SK-N-SH (cell line): ENCODE data around the gene MXI1. TPM values are rescaled to one million over a fixed set of nuclear protein-coding genes. Genes with fewer than 3 reads are reported as not detected.

Experiments used
- CTCF ChIA-PET: fragments of 300-600, 350-600 bp; formaldehyde crosslinking; extraction: SDS; loops from one replicate; lab custom pipeline; 2021; lab: Yijun Ruan, JAX
- POLR2A ChIA-PET: fragments of 350-600 bp; sonication (Branson Sonifier 250); formaldehyde crosslinking; extraction: SDS; loops from one replicate; lab custom pipeline; 2020; ENCODE audit warnings: antibody characterized with exemption, inconsistent platforms; lab: Yijun Ruan, JAX
- DNase-seq: peaks from one replicate; pipeline ENCODE4 v3.0.0; 2012
- H2AFZ ChIP-seq: fragments of 200-600 bp; sonication (generic); 2 replicates; pipeline ENCODE4 v1.8.1; 2016; ENCODE audit warnings: antibody characterized with exemption, mild to moderate bottlenecking, low read depth
- H3F3A ChIP-seq: fragments of 200-600 bp; sonication (generic); replicated peaks from 2 replicates; pipeline ENCODE3; 2016; ENCODE audit warnings: antibody characterized with exemption, mild to moderate bottlenecking; ENCODE audit not compliant: insufficient read depth
- H3K27ac ChIP-seq, 2 experiments: fragments of 200-500 bp in 1 of 2; fragments of 200-600 bp in 1 of 2; sonication (Bioruptor generic) in 1 of 2; sonication (generic), shearing (Covaris generic) in 1 of 2; 2 replicates each; pipeline versions ENCODE4 v1.5.1 to v1.6.1; 2014 to 2016; ENCODE audit warnings: low read depth in 2 of 2, inconsistent platforms in 1 of 2, low read length in 1 of 2, mild to moderate bottlenecking in 1 of 2, mixed read lengths in 1 of 2
- H3K27me3 ChIP-seq: fragments of 200-600 bp; sonication (generic), shearing (Covaris generic); 2 replicates; pipeline ENCODE4 v1.6.1; 2016; ENCODE audit warnings: mixed run types; ENCODE audit not compliant: insufficient read depth
- H3K36me3 ChIP-seq, 2 experiments: fragments of 200-500 bp in 1 of 2; fragments of 200-600 bp in 1 of 2; sonication (Bioruptor generic) in 1 of 2; sonication (generic) in 1 of 2; replicated peaks in 1 of 2; 2 replicates each; pipeline versions ENCODE3 to v1.5.1; 2014 to 2016; ENCODE audit warnings: low read length in 1 of 2, mild to moderate bottlenecking in 1 of 2; ENCODE audit not compliant: insufficient read depth in 2 of 2, control insufficient read depth in 1 of 2
- H3K4me1 ChIP-seq, 2 experiments: fragments of 200-500 bp in 1 of 2; fragments of 200-600 bp in 1 of 2; sonication (Bioruptor generic) in 1 of 2; sonication (generic), shearing (Covaris generic) in 1 of 2; 2 replicates each; pipeline versions ENCODE4 v1.5.1 to v1.6.1; 2014 to 2016; ENCODE audit warnings: low read depth in 1 of 2, low read length in 1 of 2, mixed run types in 1 of 2; ENCODE audit not compliant: insufficient read depth in 2 of 2, control insufficient read depth in 1 of 2
- H3K4me2 ChIP-seq: fragments of 200-600 bp; sonication (generic), shearing (Covaris generic); 2 replicates; pipeline ENCODE4 v1.6.1; 2017; ENCODE audit warnings: mixed run types
- H3K4me3 ChIP-seq, 2 experiments: fragments of 200-500 bp in 1 of 2; fragments of 200-600 bp in 1 of 2; sonication (Bioruptor generic) in 1 of 2; sonication (generic), shearing (Covaris generic) in 1 of 2; 2 replicates each; pipeline versions ENCODE4 v1.5.1 to v1.8.1; 2014 to 2016; ENCODE audit warnings: low read depth in 2 of 2, inconsistent platforms in 1 of 2, low read length in 1 of 2, mild to moderate bottlenecking in 1 of 2, mixed read lengths in 1 of 2, moderate library complexity in 1 of 2
- H3K79me2 ChIP-seq: fragments of 200-600 bp; sonication (generic); 2 replicates; pipeline ENCODE4 v1.8.1; 2017; ENCODE audit warnings: mild to moderate bottlenecking; ENCODE audit not compliant: insufficient read depth
- H3K9ac ChIP-seq: fragments of 200-600 bp; sonication (generic); 2 replicates; pipeline ENCODE4 v1.6.1; 2017; ENCODE audit warnings: mixed run types
- H3K9me2 ChIP-seq: fragments of 200-600 bp; sonication (generic); 2 replicates; pipeline ENCODE4 v1.6.1; 2017; ENCODE audit warnings: mixed run types
- H3K9me3 ChIP-seq: fragments of 200-600 bp; sonication (generic); 2 replicates; pipeline ENCODE4 v1.6.1; 2017; ENCODE audit warnings: mixed run types, mild to moderate bottlenecking, moderate library complexity
- H4K20me1 ChIP-seq: fragments of 200-600 bp; sonication (generic); 2 replicates; pipeline ENCODE4 v1.6.1; 2017; ENCODE audit warnings: mild to moderate bottlenecking, mixed run types; ENCODE audit not compliant: insufficient read depth
- CHD2 ChIP-seq: fragments of 150-350 bp; IDR thresholded peaks from 2 replicates; pipeline ENCODE4 v1.6.1; 2018; ENCODE audit warnings: low read length; ENCODE audit not compliant: partially characterized antibody
- CTCF ChIP-seq: fragments of 200-600 bp; sonication (generic); IDR thresholded peaks from 2 replicates; pipeline ENCODE4 v1.6.1; 2017; ENCODE audit warnings: antibody characterized with exemption, mild to moderate bottlenecking, moderate library complexity
- EZH2phosphoT487 ChIP-seq: fragments of 200-600 bp; sonication (generic); IDR thresholded peaks from 2 replicates; pipeline ENCODE4 v1.6.1; 2017; ENCODE audit warnings: low read depth, mixed run types, mild to moderate bottlenecking, antibody characterized with exemption, moderate library complexity, borderline replicate concordance
- FOXJ3 ChIP-seq: sonication (generic); formaldehyde crosslinking; IDR thresholded peaks from 2 replicates; pipeline ENCODE4 v1.5.1; 2020; ENCODE audit warnings: mild to moderate bottlenecking, missing genetic modification reagents
- GATA2 ChIP-seq: sonication (generic); formaldehyde crosslinking; IDR thresholded peaks from 2 replicates; pipeline ENCODE4 v1.5.0; 2020; ENCODE audit warnings: mild to moderate bottlenecking, missing genetic modification reagents
- JUND ChIP-seq: IDR thresholded peaks from 2 replicates; pipeline ENCODE4 v1.4.0; 2012
- MAX ChIP-seq: IDR thresholded peaks from 2 replicates; pipeline ENCODE4 v1.4.0; 2012; ENCODE audit warnings: low read depth
- NRF1 ChIP-seq: IDR thresholded peaks from 2 replicates; pipeline ENCODE4 v1.6.1; 2012; ENCODE audit warnings: low read depth, mild to moderate bottlenecking, low read length
- RCOR1 ChIP-seq: fragments of 150-350 bp; IDR thresholded peaks from 2 replicates; pipeline ENCODE4 v1.6.1; 2017; ENCODE audit warnings: antibody characterized with exemption, low read length
- SIN3A ChIP-seq: IDR thresholded peaks from 2 replicates; pipeline ENCODE4 v1.6.1; 2012; ENCODE audit warnings: low read depth, mild to moderate bottlenecking, low read length, moderate library complexity, borderline replicate concordance
- WGBS: methylation state at CpG from one replicate; pipeline ENCODE4 v1.1.6; 2017; ENCODE audit warnings: low lambda C conversion rate; 5-methylcytosine and 5-hydroxymethylcytosine counted together
- polyA plus RNA-seq, 3 experiments: library from polyadenylated mRNA; depleted of rRNA; stranded (reverse); fragments of >200 nt; gene quantifications; 2 replicates each; pipeline ENCODE4 v1.2.3, GENCODE V29; 2012
- TF ChIP-seq, protein P1 (sequence below): IDR thresholded peaks from 2 replicates; pipeline ENCODE4; 2012
- TF ChIP-seq, protein P2 (sequence below): fragments of 150-350 bp; IDR thresholded peaks from 2 replicates; pipeline ENCODE4 v1.6.1; 2016; ENCODE audit warnings: mild to moderate bottlenecking, low read depth, low read length

Gene MXI1
- polyA plus RNA-seq, 1 of the 3 experiments (the other 2 are of a cell fraction), result 13.8 TPM

- H4K20me1 ChIP-seq, result no peaks in the 10 kb centered on the region
- TF ChIP-seq, protein P1, sequence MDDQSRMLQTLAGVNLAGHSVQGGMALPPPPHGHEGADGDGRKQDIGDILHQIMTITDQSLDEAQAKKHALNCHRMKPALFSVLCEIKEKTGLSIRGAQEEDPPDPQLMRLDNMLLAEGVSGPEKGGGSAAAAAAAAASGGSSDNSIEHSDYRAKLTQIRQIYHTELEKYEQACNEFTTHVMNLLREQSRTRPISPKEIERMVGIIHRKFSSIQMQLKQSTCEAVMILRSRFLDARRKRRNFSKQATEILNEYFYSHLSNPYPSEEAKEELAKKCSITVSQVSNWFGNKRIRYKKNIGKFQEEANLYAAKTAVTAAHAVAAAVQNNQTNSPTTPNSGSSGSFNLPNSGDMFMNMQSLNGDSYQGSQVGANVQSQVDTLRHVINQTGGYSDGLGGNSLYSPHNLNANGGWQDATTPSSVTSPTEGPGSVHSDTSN, result no peak
- no peak for TF ChIP-seq GATA2 (CRISPR knock-in tag)
- TF ChIP-seq NRF1, result no peak
- TF ChIP-seq EZH2phosphoT487, result no peak
- no peak for TF ChIP-seq MAX
- TF ChIP-seq RCOR1, result no peak
- H3K4me1 ChIP-seq, result peaks cover 0 to 4% of the 10 kb centered on the region in 2 experiments; a peak in 3 of 4 replicates
- H3K36me3 ChIP-seq, result peaks cover 22 to 37% of the 10 kb centered on the region in 2 experiments
- H3K27me3 ChIP-seq, result no peaks in the 10 kb centered on the region
- H3K79me2 ChIP-seq, result no peaks in the 10 kb centered on the region
- DNase-seq, result no peak
- no peak overlapping the region for H3K9ac ChIP-seq
- no peaks in the 10 kb centered on the region for H3F3A ChIP-seq
- no peak overlapping the region for H3K4me2 ChIP-seq
- H3K4me3 ChIP-seq, result no peak overlapping the region
- H2AFZ ChIP-seq, result no peak overlapping the region
- no peaks in the 10 kb centered on the region for H3K9me2 ChIP-seq
- 90% methylated on average over 1 of the region's 2 CpGs for WGBS
- H3K9me3 ChIP-seq, result no peaks in the 10 kb centered on the region
- no peak overlapping the region for H3K27ac ChIP-seq
- POLR2A ChIA-PET, result no interaction called here
- CTCF ChIA-PET, result no interaction called here
These were observed 30.6 kb downstream of the MXI1 start for GRCh38 chr10:110237894-110238480.

DNA sequence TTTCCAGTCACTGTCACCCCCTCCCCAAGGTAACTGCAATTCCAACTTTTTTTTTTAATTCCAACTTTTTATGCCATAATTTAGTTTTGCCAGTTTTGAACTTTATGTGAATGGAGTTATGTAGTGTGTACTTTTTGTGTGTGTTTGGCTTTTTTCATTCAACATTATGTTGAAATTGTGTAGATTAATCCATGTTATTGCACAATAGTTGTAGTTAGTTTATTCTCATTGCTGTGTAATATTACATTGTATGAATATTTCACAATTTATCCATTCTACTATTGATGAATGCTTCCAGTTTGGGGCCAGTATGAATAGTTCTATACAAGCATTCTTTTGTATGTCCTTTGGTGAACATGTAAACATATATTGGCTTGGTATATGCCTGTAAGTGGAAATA, 32.5 kb downstream of the MXI1 start:
- H3K9me3 ChIP-seq, result no peaks in the 10 kb centered on the region
- H3K4me3 ChIP-seq, result no peak overlapping the region
- ChIA-PET CTCF (interaction anchor here (1.0 kb wide), 1 partner anchor 39 kb away, joined by 3 read pairs; no protein-coding TSS in a partner anchor), POLR2A (no interaction called here)
- no peak for DNase-seq
- no peak overlapping the region for H3K27ac ChIP-seq
- no peaks in the 10 kb centered on the region for H3F3A ChIP-seq
- peaks cover 21 to 31% of the 10 kb centered on the region in 2 experiments for H3K36me3 ChIP-seq
- H3K9ac ChIP-seq, result no peak overlapping the region
- no peaks in the 10 kb centered on the region for H4K20me1 ChIP-seq
- peaks cover 0 to 6% of the 10 kb centered on the region in 2 experiments; a peak in 3 of 4 replicates for H3K4me1 ChIP-seq
- TF ChIP-seq CHD2 (no peak), FOXJ3 (no peak), GATA2 (CRISPR knock-in tag) (no peak), SIN3A (no peak), JUND (no peak), CTCF (no peak)
- TF ChIP-seq, protein P2, sequence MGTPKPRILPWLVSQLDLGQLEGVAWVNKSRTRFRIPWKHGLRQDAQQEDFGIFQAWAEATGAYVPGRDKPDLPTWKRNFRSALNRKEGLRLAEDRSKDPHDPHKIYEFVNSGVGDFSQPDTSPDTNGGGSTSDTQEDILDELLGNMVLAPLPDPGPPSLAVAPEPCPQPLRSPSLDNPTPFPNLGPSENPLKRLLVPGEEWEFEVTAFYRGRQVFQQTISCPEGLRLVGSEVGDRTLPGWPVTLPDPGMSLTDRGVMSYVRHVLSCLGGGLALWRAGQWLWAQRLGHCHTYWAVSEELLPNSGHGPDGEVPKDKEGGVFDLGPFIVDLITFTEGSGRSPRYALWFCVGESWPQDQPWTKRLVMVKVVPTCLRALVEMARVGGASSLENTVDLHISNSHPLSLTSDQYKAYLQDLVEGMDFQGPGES, result no peak
- H3K9me2 ChIP-seq, result no peaks in the 10 kb centered on the region
- no peak overlapping the region for H2AFZ ChIP-seq
- no peaks in the 10 kb centered on the region for H3K79me2 ChIP-seq
- H3K4me2 ChIP-seq, result no peak overlapping the region
- no peaks in the 10 kb centered on the region for H3K27me3 ChIP-seq
